GM18520 (cell line): Measurements from ENCODE around the gene BCAR1.
"Not testable (repeated sequence)": the region's sequence is repeated elsewhere in the genome, so short reads cannot be mapped to it uniquely, and the experiment has no call there.

Experiments
- ATAC-seq: cut with Tn5 transposase; IDR thresholded peaks from one replicate; pipeline ENCODE4 v1.9.1; 2021; ENCODE audit not compliant: unreplicated experiment

The BCAR1 gene

GRCh38 chr16:75251280-75252048 lies at the start of gene BCAR1:
TSS of gene BCAR1 (minus strand) at chr16:75251624. CDS start at chr16:75251482, 142 bp downstream.
- ATAC-seq = peak; percentile 38

GRCh38 chr16:75298267-75298666 lies 46.8 kb upstream of the BCAR1 start:
- ATAC-seq = no peak

GRCh38 chr16:75296606-75297005 lies 45.2 kb upstream of the BCAR1 start:
- no peak for ATAC-seq

DNA sequence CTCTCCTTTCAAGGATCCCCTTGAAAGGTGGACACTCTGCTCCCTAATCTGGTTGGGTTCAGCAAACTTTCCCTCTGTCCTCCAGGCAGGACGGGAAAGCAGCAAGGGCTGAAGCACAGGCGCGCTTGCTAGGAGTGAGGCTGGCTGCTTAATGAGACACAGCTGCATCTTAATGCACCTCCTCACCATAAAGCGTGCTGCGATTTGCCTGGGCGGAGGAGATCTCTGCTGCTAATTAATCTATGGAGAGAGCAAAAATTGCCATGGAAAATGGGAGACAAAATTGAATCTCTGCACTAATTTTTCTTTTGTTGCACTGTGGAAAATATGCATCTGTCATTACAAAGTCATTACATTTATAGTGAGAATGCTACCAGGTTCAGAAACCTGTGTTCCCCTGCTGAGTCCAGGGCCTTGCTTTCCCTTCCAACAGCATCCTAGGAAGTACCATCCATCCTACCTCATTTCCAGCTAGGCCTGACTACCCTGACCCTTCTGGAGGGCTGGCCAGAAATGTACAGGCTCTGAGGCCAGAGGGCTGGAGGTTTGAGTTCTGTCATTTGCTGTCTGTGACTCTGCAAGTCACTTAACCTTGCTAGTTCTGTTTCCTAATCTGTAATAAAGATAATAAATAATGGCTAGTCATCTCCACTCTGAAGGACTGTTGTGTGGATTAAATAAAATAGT lies 43.5 kb upstream of the BCAR1 start:
- ATAC-seq = no peak

DNA sequence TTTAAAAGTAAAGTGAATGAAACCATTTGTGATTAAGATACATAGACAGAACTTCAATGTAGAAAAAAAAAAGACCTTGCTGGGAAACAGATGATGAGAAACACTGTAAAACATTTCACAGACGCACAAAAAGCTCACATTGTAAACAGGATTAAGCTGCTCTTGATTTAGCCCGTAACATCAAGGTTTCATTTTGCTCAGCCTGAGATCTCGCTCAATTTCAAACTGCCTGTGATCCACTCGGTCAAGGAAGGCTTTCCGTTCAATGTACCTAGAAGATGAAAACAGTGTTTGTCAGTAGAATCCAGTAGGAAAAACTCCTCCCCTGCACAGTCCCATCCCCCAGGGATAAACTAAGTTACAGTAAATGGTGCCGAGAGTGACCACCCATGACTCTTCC lies 42.3 kb upstream of the BCAR1 start:
- no peak for ATAC-seq

- ATAC-seq = no peak
These were observed 41.7 kb upstream of the BCAR1 start for GRCh38 chr16:75293173-75293572.

- no peak for ATAC-seq
These were observed 41.3 kb upstream of the BCAR1 start for GRCh38 chr16:75292691-75293090.

GRCh38 chr16:75289189-75289588 lies 37.8 kb upstream of the BCAR1 start:
- no peak for ATAC-seq

DNA sequence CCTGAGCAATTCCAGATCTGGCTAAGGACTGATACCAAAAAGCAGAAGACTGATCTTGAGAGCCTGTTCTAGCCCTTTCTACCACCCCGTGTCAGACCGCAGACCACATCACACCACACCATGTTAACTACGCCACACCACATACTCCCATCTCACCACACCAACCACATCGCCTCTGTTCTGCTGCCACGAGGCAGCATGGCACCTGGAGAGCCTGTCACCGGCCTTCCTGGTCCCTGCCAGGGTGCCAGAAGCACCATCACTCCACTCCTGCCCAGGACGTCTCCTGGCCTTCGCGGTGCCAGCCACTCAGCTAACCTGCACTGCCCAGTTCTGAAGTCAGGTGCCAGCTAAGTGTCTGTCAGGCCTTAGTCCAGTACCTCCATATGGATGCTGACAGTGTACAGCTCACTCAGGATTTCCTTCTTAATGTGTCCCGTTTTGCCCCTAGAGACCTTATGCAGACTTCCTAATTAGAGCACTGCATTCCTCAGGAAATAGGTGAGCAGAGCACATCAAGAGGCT lies 37.2 kb upstream of the BCAR1 start:
- ATAC-seq = no peak

DNA sequence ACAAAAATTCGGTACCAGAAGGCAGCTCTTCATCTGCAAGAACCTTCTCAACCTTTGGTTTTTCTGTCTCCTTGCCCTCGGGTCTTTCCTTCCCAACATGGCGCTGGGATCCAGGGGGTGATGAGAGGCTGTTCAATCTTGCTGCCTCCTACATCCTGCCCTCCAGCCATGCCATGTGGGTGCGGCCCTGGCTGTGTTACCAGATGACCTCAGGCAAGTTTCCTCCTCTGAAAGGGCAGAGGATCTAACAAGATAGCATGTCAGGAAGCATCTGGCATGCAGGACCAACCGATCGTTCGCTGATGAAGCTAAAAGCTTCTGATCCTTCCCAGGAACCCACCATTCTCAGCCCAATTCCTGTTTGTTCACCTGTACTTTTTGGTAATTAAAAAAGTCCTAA lies 36.8 kb upstream of the BCAR1 start:
- no peak for ATAC-seq

DNA sequence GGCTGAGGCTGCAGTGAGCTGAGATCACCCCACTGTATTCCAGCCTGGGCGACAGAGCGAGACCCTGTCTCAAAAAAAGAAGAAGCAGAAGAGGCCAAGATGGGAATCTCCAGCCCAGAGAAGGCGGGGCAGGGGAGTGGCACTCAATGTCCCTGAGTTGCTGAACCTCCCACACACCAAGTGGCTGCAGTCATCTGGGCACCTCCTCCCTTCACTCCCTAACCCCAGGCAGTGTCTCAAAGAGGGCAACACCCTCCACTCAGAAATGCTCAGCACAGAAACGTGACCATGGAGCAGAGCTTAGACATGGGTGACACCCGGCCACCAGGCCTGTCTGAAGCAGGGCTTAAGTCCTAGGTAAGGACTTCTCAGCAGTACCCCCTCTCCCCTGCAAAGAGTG lies 36.3 kb upstream of the BCAR1 start:
- ATAC-seq = no peak

DNA sequence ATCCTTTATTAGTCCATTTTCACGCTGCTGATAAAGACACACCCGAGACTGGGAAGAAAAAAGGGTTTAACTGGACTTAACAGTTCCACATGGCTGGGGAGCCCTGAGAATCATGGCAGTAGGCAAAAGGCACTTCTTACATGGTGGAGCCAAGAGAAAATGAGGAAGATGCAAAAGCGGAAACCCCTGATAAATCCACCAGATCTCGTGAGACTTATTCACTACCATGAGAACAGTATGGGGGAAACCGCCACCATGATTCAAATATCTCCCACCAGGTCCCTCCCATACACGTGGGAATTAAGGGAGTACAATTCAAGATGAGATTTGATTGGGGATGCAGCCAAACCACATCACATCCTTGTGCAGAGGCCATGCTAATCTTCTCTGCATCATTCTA lies 35.0 kb upstream of the BCAR1 start:
- no peak for ATAC-seq

DNA sequence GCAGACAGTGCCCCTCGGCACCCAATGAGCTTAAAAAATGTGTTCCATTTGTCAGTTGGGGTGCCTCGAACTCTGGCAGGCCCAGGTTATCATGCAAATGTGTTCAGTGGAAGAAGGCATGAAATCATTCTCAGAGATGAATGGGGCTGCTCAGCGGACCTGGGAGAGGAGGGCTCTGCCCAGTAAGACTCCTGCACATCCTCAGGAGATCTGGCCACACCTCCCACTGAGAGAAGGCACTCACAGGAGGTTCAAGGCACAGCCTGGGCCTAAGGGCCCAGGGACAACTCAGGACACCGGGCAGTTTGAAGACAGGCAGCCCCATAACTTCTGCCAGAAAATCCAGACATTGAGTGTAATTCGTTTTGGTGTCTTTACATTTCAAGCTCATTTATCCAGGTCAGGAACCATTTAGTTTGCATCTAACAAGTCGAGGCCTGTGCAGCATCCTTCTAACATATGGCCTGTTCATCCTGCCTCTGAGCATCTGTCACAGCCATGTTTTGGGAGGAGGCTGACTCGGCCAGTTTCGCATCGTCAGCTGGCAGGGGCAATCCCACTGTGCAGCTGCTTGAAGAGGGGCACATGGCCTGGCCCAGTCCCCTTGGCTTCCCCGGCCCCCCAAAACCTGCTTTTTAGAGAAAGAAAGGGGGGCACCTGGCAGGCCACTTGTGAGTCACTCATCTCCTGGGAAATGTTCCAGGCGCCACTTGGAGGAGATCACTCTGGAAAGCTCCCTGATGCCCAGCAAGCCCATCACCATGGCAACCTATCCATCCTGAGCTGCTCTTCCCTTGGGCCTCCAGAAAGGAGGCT lies 31.2 kb upstream of the BCAR1 start:
- ATAC-seq = no peak

- no peak for ATAC-seq
These were observed 30.4 kb upstream of the BCAR1 start for GRCh38 chr16:75281826-75282225.

DNA sequence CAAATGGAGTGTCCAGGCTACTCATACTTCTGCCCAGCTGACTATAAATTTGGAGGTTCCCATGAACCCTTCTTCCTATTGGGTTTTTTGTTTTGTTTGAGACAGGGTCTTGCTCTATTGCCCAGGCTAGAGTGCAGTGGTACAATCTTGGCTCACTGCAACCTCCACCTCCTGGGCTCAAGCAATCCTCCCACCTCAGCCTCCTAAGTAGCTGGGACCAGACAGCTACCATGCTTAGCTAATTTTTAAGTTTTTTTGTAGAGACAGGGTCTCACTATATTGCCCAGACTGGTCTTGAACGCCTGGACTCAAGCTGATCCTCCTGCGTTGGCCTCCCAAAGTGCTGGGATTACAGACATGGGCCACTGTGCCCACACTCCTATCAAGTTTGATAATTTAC lies 29.6 kb upstream of the BCAR1 start:
- not testable (repeated sequence) for ATAC-seq

GRCh38 chr16:75280331-75280804 lies 28.9 kb upstream of the BCAR1 start:
- no peak for ATAC-seq

GRCh38 chr16:75279305-75279704 lies 27.9 kb upstream of the BCAR1 start:
- no peak for ATAC-seq

- no peak for ATAC-seq
These were observed 21.9 kb upstream of the BCAR1 start for GRCh38 chr16:75273054-75273925.

DNA sequence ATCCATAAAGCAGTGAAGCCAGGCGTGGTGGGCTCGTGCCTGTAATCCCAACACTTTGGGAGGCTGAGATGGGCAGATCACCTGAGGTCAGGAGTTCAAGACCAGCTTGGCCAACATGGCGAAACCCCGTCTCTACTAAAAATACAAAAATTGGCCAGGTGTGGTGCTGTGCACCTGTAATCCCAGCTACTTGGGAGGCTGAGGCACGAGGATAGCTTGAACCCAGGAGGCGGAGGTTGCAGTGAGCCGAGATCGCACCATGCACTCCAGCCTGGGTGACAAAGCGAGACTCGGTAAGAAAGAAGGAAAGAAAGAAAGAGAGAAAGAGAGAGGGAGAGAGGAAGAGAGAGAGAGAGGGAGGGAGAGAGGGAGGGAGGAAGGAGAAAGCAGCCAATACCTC lies 21.2 kb upstream of the BCAR1 start:
- not testable (repeated sequence) for ATAC-seq

DNA sequence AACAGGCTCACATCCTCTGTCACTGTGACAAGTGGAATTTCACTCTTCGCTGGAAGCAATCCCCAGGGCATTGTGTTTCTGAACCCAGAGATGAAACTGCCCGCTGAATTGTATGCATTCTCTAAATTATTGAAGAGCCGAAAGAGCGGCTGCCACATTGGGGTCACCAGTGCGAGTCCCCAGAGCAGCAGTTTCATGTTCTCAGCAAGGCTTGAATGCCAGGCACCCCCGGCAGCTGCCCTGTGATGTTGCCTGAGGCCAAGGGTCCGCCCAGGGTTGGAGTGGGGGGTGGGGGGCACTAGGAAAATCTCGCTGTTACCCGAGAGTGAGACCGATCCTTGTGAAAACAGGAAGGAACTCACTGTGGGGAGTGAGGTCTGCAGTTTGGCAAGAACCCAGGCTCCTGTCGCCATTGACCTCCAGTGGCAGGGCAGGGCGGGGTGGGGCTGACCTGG lies 20.7 kb upstream of the BCAR1 start:
- ATAC-seq = no peak
